HG03095 (cell line): ENCODE measurements around the gene CSNK1A1L.
"Not testable (repeated sequence)": the region's sequence is repeated elsewhere in the genome, so short reads cannot be mapped to it uniquely, and the experiment has no call there.

Source experiments
- ATAC-seq: cut with Tn5 transposase; IDR thresholded peaks from one replicate; pipeline ENCODE4 v1.9.1; 2021; ENCODE audit warnings: moderate library complexity; ENCODE audit not compliant: unreplicated experiment

CSNK1A1L gene

GRCh38 chr13:37059848-37060192 is 45.6 kb downstream of the CSNK1A1L start:
- peak; percentile 12 for ATAC-seq

DNA sequence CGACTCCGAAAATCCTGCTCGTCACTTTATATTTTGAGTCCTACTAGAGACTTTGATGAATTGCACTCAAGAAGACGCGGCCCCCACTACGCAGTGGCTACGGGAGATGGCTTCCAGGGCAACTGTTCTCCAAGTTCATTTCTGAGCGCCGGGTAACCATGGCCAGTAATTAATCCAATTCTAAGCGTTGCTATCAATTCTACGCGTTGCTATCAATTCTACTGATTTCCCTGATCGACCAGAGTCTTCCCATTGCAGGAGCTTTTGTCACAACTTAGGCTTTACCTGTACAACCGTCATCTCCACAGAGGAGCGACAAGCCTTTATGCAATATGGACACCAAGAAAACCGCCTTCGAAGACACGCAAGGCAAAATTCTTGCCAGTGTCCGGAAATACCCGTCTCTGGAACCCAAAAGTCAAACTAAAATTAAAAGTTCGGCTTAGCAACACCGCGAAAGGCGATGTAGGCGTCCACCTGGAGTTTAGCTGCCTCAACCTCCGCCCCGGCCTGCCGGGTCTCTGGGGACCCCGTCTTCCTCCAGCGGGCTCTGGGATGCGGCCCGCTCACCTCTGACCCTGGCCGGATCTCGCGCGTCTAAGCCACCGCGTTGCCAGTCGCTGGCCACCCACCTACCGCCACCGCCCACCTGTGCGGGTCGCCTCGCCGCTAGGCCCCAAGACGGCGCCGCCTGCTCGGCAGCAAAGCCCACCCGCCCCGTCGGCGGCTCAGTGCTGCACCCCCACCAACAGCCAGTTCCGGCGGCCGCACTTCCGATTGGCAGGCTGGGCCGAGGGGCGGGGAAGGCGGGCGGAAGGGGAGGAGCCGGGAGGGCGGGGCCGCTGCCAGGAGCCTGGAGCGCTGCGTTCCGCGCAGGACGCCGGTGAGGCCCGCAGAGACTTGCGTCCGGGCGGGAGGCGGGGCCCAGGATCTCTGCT is 46.3 kb downstream of the CSNK1A1L start, which contains the start of gene SUPT20H:
Gene SUPT20H (minus strand): TSS at position 779 of the 938 bp plus-strand sequence. CDS start 8,198 bp downstream, outside the sequence.
- peak; percentile 98 for ATAC-seq

GRCh38 chr13:37056228-37056627 is 49.2 kb downstream of the CSNK1A1L start:
- ATAC-seq: not testable (repeated sequence)
